Measurements from ENCODE around the gene LLGL2.

LLGL2 gene

GRCh38 chr17:75602644-75603043 is 77.1 kb downstream of the LLGL2 start:
- no peaks in the 10 kb centered on the region for H3K9me3 ChIP-seq (ENCODE audit: severe bottlenecking)
- no peak for TF ChIP-seq CTCF (IDR thresholded peaks at IDR 0.05; ENCODE audit: low read depth, low read length)

GRCh38 chr17:75603123-75603522 is 77.6 kb downstream of the LLGL2 start:
- no peak overlapping the region for H3K4me3 ChIP-seq (ENCODE audit: low read depth, low read length)
- H3K36me3 ChIP-seq: no peaks in the 10 kb centered on the region
- no peak for DNase-seq
- H3K27ac ChIP-seq: no peak overlapping the region
- no peaks in the 10 kb centered on the region for H3K27me3 ChIP-seq (ENCODE audit: insufficient read depth, low read depth, severe bottlenecking)
- no peak for TF ChIP-seq CTCF (IDR thresholded peaks at IDR 0.05; ENCODE audit: low read depth, low read length)
- H3K9me3 ChIP-seq (ENCODE audit: severe bottlenecking): no peaks in the 10 kb centered on the region

More at GRCh38 chr17:75602644-75603043, 77.1 kb downstream of the LLGL2 start:
- Histone ChIP-seq H3K4me3 (ENCODE audit: low read depth, low read length) (no peak overlapping the region), H3K27ac (no peak overlapping the region), H3K27me3 (ENCODE audit: insufficient read depth, low read depth, severe bottlenecking) (no peaks in the 10 kb centered on the region), H3K36me3 (no peaks in the 10 kb centered on the region)
- DNase-seq: no peak

GRCh38 chr17:75604034-75604695 is 78.7 kb downstream of the LLGL2 start:
- H3K36me3 ChIP-seq: no peaks in the 10 kb centered on the region
- DNase-seq: no peak
- no peaks in the 10 kb centered on the region for H3K27me3 ChIP-seq (ENCODE audit: insufficient read depth, low read depth, severe bottlenecking)
- H3K9me3 ChIP-seq (ENCODE audit: severe bottlenecking): no peaks in the 10 kb centered on the region
- H3K4me3 ChIP-seq (ENCODE audit: low read depth, low read length): no peak overlapping the region
- TF ChIP-seq CTCF (IDR thresholded peaks at IDR 0.05; ENCODE audit: low read depth, low read length): no peak
- no peak overlapping the region for H3K27ac ChIP-seq

- Histone ChIP-seq H3K27ac (no peak overlapping the region), H3K9me3 (ENCODE audit: severe bottlenecking) (no peaks in the 10 kb centered on the region), H3K4me3 (ENCODE audit: low read depth, low read length) (no peak overlapping the region), H3K27me3 (ENCODE audit: insufficient read depth, low read depth, severe bottlenecking) (no peaks in the 10 kb centered on the region), H3K36me3 (no peaks in the 10 kb centered on the region)
- no peak for TF ChIP-seq CTCF (IDR thresholded peaks at IDR 0.05; ENCODE audit: low read depth, low read length)
- no peak for DNase-seq
These were observed 80.3 kb downstream of the LLGL2 start for GRCh38 chr17:75605790-75606189.

- no peak for TF ChIP-seq CTCF (IDR thresholded peaks at IDR 0.05; ENCODE audit: low read depth, low read length)
- Histone ChIP-seq H3K36me3 (no peaks in the 10 kb centered on the region), H3K27me3 (ENCODE audit: insufficient read depth, low read depth, severe bottlenecking) (no peaks in the 10 kb centered on the region), H3K9me3 (ENCODE audit: severe bottlenecking) (no peaks in the 10 kb centered on the region), H3K27ac (no peak overlapping the region), H3K4me3 (ENCODE audit: low read depth, low read length) (no peak overlapping the region)
- DNase-seq: no peak
These were observed 81.6 kb downstream of the LLGL2 start for GRCh38 chr17:75607086-75607485.
